Gastroesophageal sphincter (tissue), 4 donors: ENCODE data around the gene DYNLT2. TPM values are rescaled to one million over a fixed set of nuclear protein-coding genes. Genes with fewer than 3 reads are reported as not detected.

Source experiments
- ATAC-seq: fragments of 150-250 bp; one replicate; pipeline ENCODE4 v1.9.1; 2016; ENCODE audit warnings: mild to moderate bottlenecking, moderate library complexity
- H3K27ac ChIP-seq, 4 donors: fragments of 200-600 bp; sonication (generic) in 3 of 4; 1 replicate in 3 of 4; 2 replicates in 1 of 4; pipeline ENCODE4 v1.5.1; 2016 to 2019
- H3K27me3 ChIP-seq: fragments of 200-600 bp; sonication (generic); one replicate; pipeline ENCODE4 v1.5.1; 2019
- H3K36me3 ChIP-seq, 2 donors: fragments of 200-600 bp; sonication (generic); one replicate each; pipeline ENCODE4 v1.5.1; 2019; ENCODE audit warnings: control low read depth in 1 of 2
- H3K4me1 ChIP-seq, 3 donors: fragments of 200-600 bp; sonication (generic); 1 replicate in 2 of 3; 2 replicates in 1 of 3; pipeline ENCODE4 v1.5.1; 2016 to 2019; ENCODE audit warnings: control low read depth in 2 of 3
- H3K4me3 ChIP-seq, 2 donors: fragments of 200-600 bp; sonication (generic); one replicate each; pipeline ENCODE4 v1.5.1; 2019; ENCODE audit warnings: mild to moderate bottlenecking in 1 of 2, moderate library complexity in 1 of 2
- H3K9me3 ChIP-seq, 3 donors: fragments of 200-600 bp; sonication (generic); one replicate each; pipeline ENCODE4 v1.5.1; 2017 to 2019; ENCODE audit warnings: control low read depth in 2 of 3
- CTCF ChIP-seq, 4 experiments: fragments of 200-600 bp in 2 of 4; fragments of 450-650 bp in 2 of 4; sonication (generic) in 1 of 4; IDR thresholded peaks; one replicate each; pipeline ENCODE4 v1.5.1; 2017 to 2019; ENCODE audit warnings: antibody characterized with exemption in 4 of 4, mild to moderate bottlenecking in 2 of 4, moderate library complexity in 2 of 4
- EP300 ChIP-seq: sonication (generic); formaldehyde crosslinking; IDR thresholded peaks from one replicate; pipeline ENCODE4 v1.6.1; 2017; ENCODE audit warnings: antibody characterized with exemption, mild to moderate bottlenecking
- POLR2A ChIP-seq, 2 donors: fragments of 450-650 bp; IDR thresholded peaks; one replicate each; pipeline ENCODE4 v1.6.1; 2017; ENCODE audit warnings: antibody characterized with exemption in 2 of 2, mild to moderate bottlenecking in 2 of 2, moderate library complexity in 1 of 2
- POLR2AphosphoS5 ChIP-seq: sonication (generic); formaldehyde crosslinking; IDR thresholded peaks from one replicate; pipeline ENCODE4 v1.6.1; 2017; ENCODE audit warnings: antibody characterized with exemption
- WGBS, 2 donors: methylation state at CpG; one replicate each; pipeline ENCODE4 v1.1.5; 2018; ENCODE audit warnings: low coverage in 1 of 2; 5-methylcytosine and 5-hydroxymethylcytosine counted together
- total RNA-seq, 4 donors: library from RNA; depleted of rRNA; stranded (reverse); fragments of >200 nt; gene quantifications; one replicate each; pipeline ENCODE4 v1.1.0, GENCODE V29; 2016

DYNLT2 gene
- total RNA-seq, 4 donors from 2014 or later, result 0.74 to 3.1 (median 1.4) TPM

- TF ChIP-seq POLR2AphosphoS5, result no peak
- TF ChIP-seq EP300, result no peak
- TF ChIP-seq POLR2A (IDR thresholded peaks at IDR 0.05), result no peak
- no peak for TF ChIP-seq CTCF (IDR thresholded peaks at IDR 0.05)
- Histone ChIP-seq H3K27ac (no peak overlapping the region), H3K27me3 (peaks cover 5% of the 10 kb centered on the region), H3K9me3 (no peaks in the 10 kb centered on the region), H3K4me1 (peaks cover 0 to 17% (median 7%) of the 10 kb centered on the region in 3 donors), H3K4me3 (no peak overlapping the region), H3K36me3 (no peaks in the 10 kb centered on the region)
- no peak for ATAC-seq
- 76 to 85% methylated on average over 6 to 10 of the region's 10 CpGs for WGBS, 2 donors
Observed at GRCh38 chr6:169798764-169799473, 47.5 kb upstream of the DYNLT2 start.

GRCh38 chr6:169795196-169795595 lies 43.8 kb upstream of the DYNLT2 start:
- TF ChIP-seq POLR2AphosphoS5, result no peak
- TF ChIP-seq CTCF (IDR thresholded peaks at IDR 0.05), result no peak
- no peak for TF ChIP-seq POLR2A (IDR thresholded peaks at IDR 0.05)
- TF ChIP-seq EP300, result no peak
- 50 to 100% methylated on average over 1 to 2 of the region's 2 CpGs for WGBS, 2 donors
- ATAC-seq, result no peak

GRCh38 chr6:169794317-169795055 lies 43.1 kb upstream of the DYNLT2 start:
- H3K4me1 ChIP-seq, result peaks cover 0 to 19% (median 5%) of the 10 kb centered on the region in 3 donors
- no peak overlapping the region for H3K27ac ChIP-seq
- H3K9me3 ChIP-seq, result no peaks in the 10 kb centered on the region
- H3K27me3 ChIP-seq, result no peaks in the 10 kb centered on the region
- 84 to 89% methylated on average over 3 to 8 of the region's 13 CpGs for WGBS, 2 donors
- H3K4me3 ChIP-seq, result no peak overlapping the region
- no peak for ATAC-seq
- no peaks in the 10 kb centered on the region for H3K36me3 ChIP-seq
- TF ChIP-seq CTCF (IDR thresholded peaks at IDR 0.05), result no peak
- no peak for TF ChIP-seq POLR2AphosphoS5
- no peak for TF ChIP-seq POLR2A (IDR thresholded peaks at IDR 0.05)
- TF ChIP-seq EP300, result no peak

More at GRCh38 chr6:169795196-169795595, 43.8 kb upstream of the DYNLT2 start:
- Histone ChIP-seq H3K36me3 (no peaks in the 10 kb centered on the region), H3K27ac (no peak overlapping the region), H3K9me3 (no peaks in the 10 kb centered on the region), H3K4me3 (no peak overlapping the region), H3K4me1 (peaks cover 0 to 18% (median 0%) of the 10 kb centered on the region in 3 donors), H3K27me3 (no peaks in the 10 kb centered on the region)

GRCh38 chr6:169793408-169793807 lies 42.0 kb upstream of the DYNLT2 start:
- H3K4me3 ChIP-seq, result no peak overlapping the region
- no peak overlapping the region for H3K27ac ChIP-seq
- no peak for ATAC-seq
- H3K36me3 ChIP-seq, result no peaks in the 10 kb centered on the region
- peaks cover 0 to 24% (median 5%) of the 10 kb centered on the region in 3 donors for H3K4me1 ChIP-seq
- H3K9me3 ChIP-seq, result no peaks in the 10 kb centered on the region
- WGBS, 2 donors, result 75% methylated on average over 6 of the region's 10 CpGs; no CpG with 5 or more reads in 1 of the 2 donors
- no peaks in the 10 kb centered on the region for H3K27me3 ChIP-seq
- no peak for TF ChIP-seq CTCF (IDR thresholded peaks at IDR 0.05)
